SK-N-SH treated with all-trans-retinoic acid at 6 μM for 48 hours (cell line): ENCODE measurements around the gene CNTLN.

Experiments used
- ESRRG ChIP-seq: fragments of 250-450 bp; sonication (Bioruptor Pico); IDR thresholded peaks from 2 replicates; pipeline ENCODE4 v1.6.1; 2021; ENCODE audit warnings: mild to moderate bottlenecking
- OSR1 ChIP-seq: fragments of 250-450 bp; sonication (Bioruptor Pico); IDR thresholded peaks from 2 replicates; pipeline ENCODE4 v1.8.0; 2022; ENCODE audit warnings: moderate library complexity, mild to moderate bottlenecking, inconsistent platforms
- TF ChIP-seq, protein P1 (sequence below): fragments of 250-450 bp; sonication (Bioruptor Pico); IDR thresholded peaks from 2 replicates; pipeline ENCODE4 v1.5.1; 2021; ENCODE audit warnings: mild to moderate bottlenecking, moderate library complexity

GRCh38 chr9:17280350-17281012 is 145.6 kb downstream of the CNTLN start:
- TF ChIP-seq OSR1 (CRISPR knock-in tag) (no peak), ESRRG (CRISPR knock-in tag) (no peak)
- TF ChIP-seq, protein P1, sequence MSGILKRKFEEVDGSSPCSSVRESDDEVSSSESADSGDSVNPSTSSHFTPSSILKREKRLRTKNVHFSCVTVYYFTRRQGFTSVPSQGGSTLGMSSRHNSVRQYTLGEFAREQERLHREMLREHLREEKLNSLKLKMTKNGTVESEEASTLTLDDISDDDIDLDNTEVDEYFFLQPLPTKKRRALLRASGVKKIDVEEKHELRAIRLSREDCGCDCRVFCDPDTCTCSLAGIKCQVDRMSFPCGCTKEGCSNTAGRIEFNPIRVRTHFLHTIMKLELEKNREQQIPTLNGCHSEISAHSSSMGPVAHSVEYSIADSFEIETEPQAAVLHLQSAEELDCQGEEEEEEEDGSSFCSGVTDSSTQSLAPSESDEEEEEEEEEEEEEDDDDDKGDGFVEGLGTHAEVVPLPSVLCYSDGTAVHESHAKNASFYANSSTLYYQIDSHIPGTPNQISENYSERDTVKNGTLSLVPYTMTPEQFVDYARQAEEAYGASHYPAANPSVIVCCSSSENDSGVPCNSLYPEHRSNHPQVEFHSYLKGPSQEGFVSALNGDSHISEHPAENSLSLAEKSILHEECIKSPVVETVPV (CRISPR knock-in tag): no peak
